NOMO-1 (cell line): ENCODE measurements around the gene PHACTR3.

Experiments
- DNase-seq, 2 experiments: peaks; one replicate each; lab custom pipeline; 2025; ENCODE audit not compliant: unreplicated experiment in 2 of 2; lab: John Stamatoyannopoulos, UW

Gene PHACTR3

GRCh38 chr20:59891581-59891980 is 287.2 kb downstream of the PHACTR3 start:
- DNase-seq: no peak

DNA sequence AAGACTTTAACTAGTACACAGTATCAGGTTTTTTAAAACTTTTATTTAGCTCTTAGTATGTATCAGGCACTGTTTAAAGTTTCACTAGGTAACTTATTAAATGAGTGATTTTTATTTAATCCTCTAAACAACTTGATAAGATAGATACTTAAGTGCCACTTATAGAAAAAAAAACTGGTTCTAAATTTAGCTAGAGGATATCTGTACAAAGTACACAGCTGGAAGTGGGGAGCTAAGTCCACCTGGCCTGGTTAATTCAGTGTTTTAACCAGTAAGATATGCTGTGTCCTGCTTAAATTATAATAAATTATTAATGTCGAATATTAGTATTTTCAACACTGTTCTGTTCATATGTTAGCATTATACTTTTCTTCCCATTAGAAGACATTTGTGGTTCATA is 291.6 kb downstream of the PHACTR3 start:
- DNase-seq: no peak
